B cell (primary cell): ENCODE measurements around the gene EEF1A2. TPM values are rescaled to one million over a fixed set of nuclear protein-coding genes. Genes with fewer than 3 reads are reported as not detected.
A peak's percentile ranks its signal among the peaks of the same experiment; 100 is the strongest.

Experiments
- ATAC-seq: fragments of 200-7000 bp; cut with Tn5 transposase; one replicate; pipeline ENCODE4 v1.10.0; 2021; ENCODE audit warnings: low read depth, mild to moderate bottlenecking, moderate number of reproducible peaks, moderate library complexity
- CTCF ChIA-PET: fragments of 350-600 bp; sonication (Branson Sonifier 250); formaldehyde crosslinking; loops from one replicate; lab custom pipeline; 2021; ENCODE audit warnings: antibody characterized with exemption, inconsistent platforms; lab: Charles Lee
- POLR2A ChIA-PET: fragments of 350-600 bp; sonication (Branson Sonifier 250); formaldehyde crosslinking; loops from one replicate; lab custom pipeline; 2021; ENCODE audit warnings: antibody characterized with exemption; lab: Charles Lee
- DNase-seq: peaks from one replicate; pipeline ENCODE4 v3.0.0; 2013
- H2AFZ ChIP-seq: 2 replicates; pipeline ENCODE4 v1.6.1; 2012; ENCODE audit warnings: mild to moderate bottlenecking, low read depth, low read length; ENCODE audit not compliant: insufficient read depth, poor library complexity, severe bottlenecking
- H3K27ac ChIP-seq, 2 donors: 1 replicate in 1 of 2; 2 replicates in 1 of 2; pipeline ENCODE4 v1.5.1; 2012 to 2013; ENCODE audit warnings: low read length in 2 of 2, mild to moderate bottlenecking in 2 of 2, moderate library complexity in 1 of 2
- H3K27me3 ChIP-seq, 4 experiments: fragments of 200-600 bp in 1 of 4; sonication (generic) in 1 of 4; replicated peaks in 1 of 4; 1 replicate in 2 of 4; 2 replicates in 2 of 4; pipeline versions ENCODE4 v1.6.1 to v1.7.0; 2013 to 2016; ENCODE audit warnings: low read length in 3 of 4, mild to moderate bottlenecking in 2 of 4, mixed read lengths in 1 of 4, moderate library complexity in 1 of 4; ENCODE audit not compliant: insufficient read depth in 4 of 4, control insufficient read depth in 3 of 4; ENCODE audit errors: control extremely low read depth in 1 of 4
- H3K36me3 ChIP-seq, 2 experiments: replicated peaks in 1 of 2; 1 replicate in 1 of 2; 2 replicates in 1 of 2; pipeline versions ENCODE4 v1.6.1 to v1.7.1; 2013; ENCODE audit warnings: low read length in 1 of 2; ENCODE audit not compliant: insufficient read depth in 2 of 2, control insufficient read depth in 1 of 2; ENCODE audit errors: control extremely low read depth in 1 of 2, extremely low read depth in 1 of 2
- H3K4me1 ChIP-seq, 2 donors: fragments of 200-600 bp in 1 of 2; sonication (generic) in 1 of 2; 1 replicate in 1 of 2; 2 replicates in 1 of 2; pipeline versions ENCODE4 v1.5.1 to v1.6.1; 2013 to 2017; ENCODE audit warnings: low read length in 2 of 2; ENCODE audit not compliant: control insufficient read depth in 2 of 2, insufficient read depth in 2 of 2
- H3K4me2 ChIP-seq: replicated peaks from 2 replicates; pipeline ENCODE3; 2012; ENCODE audit warnings: mild to moderate bottlenecking, low read depth, low read length; ENCODE audit not compliant: poor library complexity, severe bottlenecking
- H3K4me3 ChIP-seq, 5 experiments: fragments of 200-600 bp in 1 of 5; sonication (generic) in 1 of 5; 1 replicate in 3 of 5; 2 replicates in 2 of 5; pipeline versions ENCODE4 v1.5.1 to v1.7.0; 2011 to 2016; ENCODE audit warnings: low read length in 4 of 5, mild to moderate bottlenecking in 4 of 5, low read depth in 2 of 5, control low read depth in 1 of 5, moderate library complexity in 1 of 5; ENCODE audit not compliant: insufficient read depth in 1 of 5; ENCODE audit errors: control extremely low read depth in 1 of 5, extremely low read depth in 1 of 5
- H3K79me2 ChIP-seq: fragments of 200-600 bp; sonication (generic); one replicate; pipeline ENCODE4 v1.6.0; 2016; ENCODE audit warnings: low read length; ENCODE audit not compliant: control insufficient read depth, insufficient read depth
- H3K9ac ChIP-seq: fragments of 200-600 bp; sonication (generic); 2 replicates; pipeline ENCODE4 v1.6.1; 2017; ENCODE audit warnings: mild to moderate bottlenecking, low read length, moderate library complexity
- H3K9me3 ChIP-seq, 3 donors: one replicate each; pipeline versions ENCODE4 v1.6.1 to v1.7.1; 2013; ENCODE audit warnings: low read length in 2 of 3; ENCODE audit not compliant: control insufficient read depth in 2 of 3, insufficient read depth in 1 of 3; ENCODE audit errors: control extremely low read depth in 1 of 3
- H4K20me1 ChIP-seq: 2 replicates; pipeline ENCODE4 v1.6.0; 2012; ENCODE audit warnings: mild to moderate bottlenecking, low read length; ENCODE audit not compliant: insufficient read depth, control insufficient read depth, poor library complexity, severe bottlenecking
- H3K27ac Mint-ChIP-seq: one replicate; pipeline ENCODE4 v1.8.0; 2021; ENCODE audit warnings: mixed read lengths
- H3K27me3 Mint-ChIP-seq: one replicate; pipeline ENCODE4 v1.8.0; 2021; ENCODE audit warnings: mixed read lengths
- H3K4me1 Mint-ChIP-seq: one replicate; pipeline ENCODE4 v1.8.0; 2021; ENCODE audit warnings: mixed read lengths
- H3K4me3 Mint-ChIP-seq: one replicate; pipeline ENCODE4 v1.8.0; 2021; ENCODE audit warnings: mixed read lengths
- H3K9me3 Mint-ChIP-seq: one replicate; pipeline ENCODE4 v1.8.0; 2022; ENCODE audit warnings: mixed read lengths; ENCODE audit not compliant: insufficient read depth
- CTCF ChIP-seq: fragments of 200-600 bp; IDR thresholded peaks from one replicate; pipeline ENCODE4 v1.8.0; 2022; ENCODE audit warnings: antibody characterized with exemption, mild to moderate bottlenecking
- EZH2 ChIP-seq: IDR thresholded peaks from 2 replicates; pipeline ENCODE4 v1.6.1; 2012; ENCODE audit warnings: borderline replicate concordance, low read depth, mild to moderate bottlenecking, moderate library complexity, low read length; ENCODE audit not compliant: insufficient read depth, poor library complexity, severe bottlenecking
- WGBS: methylation state at CpG from one replicate; pipeline ENCODE4 v1.1.5; 2013; ENCODE audit warnings: missing lambda C conversion rate; ENCODE audit not compliant: insufficient coverage; 5-methylcytosine and 5-hydroxymethylcytosine counted together
- intact Hi-C: fragments of 100-400 bp; cut with micrococcal nuclease; formaldehyde crosslinking; loops from one replicate; pipeline ENCODE4 v1.10.0; 2022
- polyA plus RNA-seq: library from polyadenylated mRNA; depleted of rRNA; stranded (reverse); fragments of >200 nt; gene quantifications from 2 replicates; pipeline ENCODE4 v1.2.3, GENCODE V29; 2012
- total RNA-seq, 2 donors: library from RNA; stranded (reverse); fragments of 120-200 nt in 1 of 2; gene quantifications; 1 replicate in 1 of 2; 2 replicates in 1 of 2; pipeline versions ENCODE4 v1.2.3 to v1.2.4, GENCODE V29; 2013 to 2022

EEF1A2 gene
- total and polyA plus RNA-seq, 2 donors (not counting 1 experiment from before 2014, with no cell fraction given): 2.2 to 2.9 TPM

GRCh38 chr20:63534427-63534830 lies 35.5 kb upstream of the EEF1A2 start:
- ChIA-PET CTCF (no interaction called here), POLR2A (no interaction called here)
- Histone ChIP-seq H3K9me3 (peaks cover 0 to 3% (median 0%) of the 10 kb centered on the region in 3 donors), H3K4me3 (no peak overlapping the region), H3K9ac (no peak overlapping the region), H3K27me3 (peaks cover 0 to 2% (median 0%) of the 10 kb centered on the region in 4 experiments), H3K4me2 (no peak overlapping the region), H3K27ac (no peak overlapping the region), H4K20me1 (no peaks in the 10 kb centered on the region), H2AFZ (no peak overlapping the region), H3K4me1 (peaks cover 21 to 32% of the 10 kb centered on the region in 2 donors), H3K79me2 (no peaks in the 10 kb centered on the region), H3K36me3 (no peaks in the 10 kb centered on the region)
- H3K27me3 Mint-ChIP-seq: no peaks in the 10 kb centered on the region
- no peak overlapping the region for H3K27ac Mint-ChIP-seq
- peaks cover 22% of the 10 kb centered on the region for H3K4me1 Mint-ChIP-seq
- WGBS: 78% methylated on average over 12 of the region's 12 CpGs
- no peak for TF ChIP-seq CTCF
- TF ChIP-seq EZH2: no peak
- no peak overlapping the region for H3K4me3 Mint-ChIP-seq
- DNase-seq: no peak
- ATAC-seq: no peak
- intact Hi-C loops: no loop called here
- no peaks in the 10 kb centered on the region for H3K9me3 Mint-ChIP-seq

GRCh38 chr20:63533871-63534393 lies 35.0 kb upstream of the EEF1A2 start:
- Histone ChIP-seq H3K27ac (no peak overlapping the region), H3K4me1 (peaks cover 19 to 27% of the 10 kb centered on the region in 2 donors), H3K36me3 (no peaks in the 10 kb centered on the region), H3K4me2 (no peak overlapping the region), H2AFZ (no peak overlapping the region), H3K9me3 (peaks cover 0 to 3% (median 0%) of the 10 kb centered on the region in 3 donors), H3K27me3 (peaks cover 0 to 3% (median 0%) of the 10 kb centered on the region in 4 experiments), H3K4me3 (no peak overlapping the region), H4K20me1 (no peaks in the 10 kb centered on the region), H3K9ac (no peak overlapping the region), H3K79me2 (no peaks in the 10 kb centered on the region)
- Mint-ChIP-seq H3K9me3 (no peaks in the 10 kb centered on the region), H3K4me3 (no peak overlapping the region), H3K4me1 (peaks cover 20% of the 10 kb centered on the region), H3K27me3 (no peaks in the 10 kb centered on the region), H3K27ac (no peak overlapping the region)
- DNase-seq (peak; percentile 34), ATAC-seq (no peak)
- ChIA-PET POLR2A (no interaction called here), CTCF (no interaction called here)
- intact Hi-C loops: no loop called here
- no peak for TF ChIP-seq EZH2
- no peak for TF ChIP-seq CTCF
- 94% methylated on average over 25 of the region's 28 CpGs for WGBS
